Fibroblast of mammary gland (primary cell): ENCODE measurements around the gene MT1M.
"Not testable (repeated sequence)": the region's sequence is repeated elsewhere in the genome, so short reads cannot be mapped to it uniquely, and the experiment has no call there.

ENCODE experiments used
- DNase-seq: peaks from one replicate; pipeline ENCODE4 v3.0.0-alpha.2; 2010; ENCODE audit warnings: low read depth
- H3K4me3 ChIP-seq: 2 replicates; pipeline ENCODE4 v1.5.1; 2011; ENCODE audit warnings: low read depth, mild to moderate bottlenecking, low read length, moderate library complexity; ENCODE audit not compliant: control insufficient read depth
- CTCF ChIP-seq: conservative IDR thresholded peaks from 2 replicates; pipeline ENCODE4 v1.5.1; 2011; ENCODE audit warnings: low read depth, low read length, inconsistent platforms; ENCODE audit not compliant: control insufficient read depth, insufficient read depth

Gene MT1M

GRCh38 chr16:56620339-56620897 lies 12.0 kb upstream of the MT1M start:
- TF ChIP-seq CTCF = no peak
- DNase-seq = no peak
- no peak overlapping the region for H3K4me3 ChIP-seq

- not testable (repeated sequence) for DNase-seq, H3K4me3 ChIP-seq
Measured at GRCh38 chr16:56621665-56622445, 10.6 kb upstream of the MT1M start.

GRCh38 chr16:56623184-56623583 lies 9.3 kb upstream of the MT1M start:
- not testable (repeated sequence) for DNase-seq, H3K4me3 ChIP-seq

GRCh38 chr16:56623637-56624036 lies 8.8 kb upstream of the MT1M start:
- TF ChIP-seq CTCF = no peak
- DNase-seq = no peak
- H3K4me3 ChIP-seq = no peak overlapping the region

- peak; percentile 73 for DNase-seq
- H3K4me3 ChIP-seq = peak within 1 kb of the TSS; percentile 77
- no peak for TF ChIP-seq CTCF
Measured at GRCh38 chr16:56625140-56625942, 7.1 kb upstream of the MT1M start, which contains the start of gene MT1E. Gene MT1E (plus strand): TSS chr16:56625781. CDS start chr16:56625852, 71 bp downstream.

- peak overlapping the region; percentile 77 for H3K4me3 ChIP-seq
- DNase-seq = peak; percentile 95
- no peak for TF ChIP-seq CTCF
Measured at GRCh38 chr16:56625943-56626654, 6.4 kb upstream of the MT1M start.

GRCh38 chr16:56626685-56627084 lies 5.8 kb upstream of the MT1M start:
- no peak for DNase-seq
- no peak for TF ChIP-seq CTCF
- peak overlapping the region; percentile 77 for H3K4me3 ChIP-seq
